CD1c-positive myeloid dendritic cell (primary cell): ENCODE data around the gene STXBP1.
A peak's percentile ranks its signal among the peaks of the same experiment; 100 is the strongest.

Experiments
- DNase-seq: peaks from one replicate; pipeline ENCODE4 v3.0.0-alpha.2; 2016; ENCODE audit errors: extremely low spot score

Gene STXBP1

GRCh38 chr9:127693143-127693542, 81.1 kb downstream of the STXBP1 start:
- DNase-seq, result no peak

GRCh38 chr9:127693697-127694096, 81.6 kb downstream of the STXBP1 start:
- no peak for DNase-seq

DNA sequence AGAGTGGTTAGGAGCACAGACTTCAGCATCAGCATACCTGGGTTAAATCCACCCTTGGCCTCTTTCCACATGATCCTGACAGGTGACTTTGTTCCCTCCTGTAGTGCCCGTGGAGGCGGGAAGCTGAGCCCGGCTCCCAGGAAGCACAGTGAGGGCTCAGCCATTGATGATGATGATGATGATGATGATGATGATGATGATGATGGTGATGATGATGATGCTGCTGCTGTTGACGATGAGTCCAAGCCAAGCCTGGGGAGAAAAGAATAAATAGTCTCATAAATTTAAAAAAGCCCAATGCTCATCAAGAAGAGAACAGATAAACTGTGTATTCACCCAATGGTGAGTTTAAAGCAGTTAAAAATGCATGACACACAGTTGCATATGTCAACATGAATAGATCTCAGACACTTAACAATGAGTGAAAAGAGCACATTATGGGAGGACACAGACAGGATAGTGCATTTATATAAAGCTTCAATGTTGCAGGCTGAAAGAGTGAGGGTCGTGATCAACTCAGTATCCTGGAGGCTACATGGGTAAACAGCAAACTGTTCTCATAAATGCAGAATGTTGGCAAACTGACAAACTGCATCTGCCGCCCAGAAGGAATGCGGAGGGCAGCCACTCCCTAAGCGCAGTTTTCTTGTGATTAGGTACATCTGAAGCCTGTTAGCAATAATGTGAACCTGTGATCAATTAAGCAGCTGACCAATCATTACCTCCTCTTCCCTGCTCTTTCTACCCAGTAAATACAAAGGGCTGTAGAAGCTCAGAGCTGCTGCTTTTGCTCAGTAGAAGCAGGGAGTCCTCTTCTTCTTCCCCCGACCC, 83.0 kb downstream of the STXBP1 start:
- no peak for DNase-seq

DNA sequence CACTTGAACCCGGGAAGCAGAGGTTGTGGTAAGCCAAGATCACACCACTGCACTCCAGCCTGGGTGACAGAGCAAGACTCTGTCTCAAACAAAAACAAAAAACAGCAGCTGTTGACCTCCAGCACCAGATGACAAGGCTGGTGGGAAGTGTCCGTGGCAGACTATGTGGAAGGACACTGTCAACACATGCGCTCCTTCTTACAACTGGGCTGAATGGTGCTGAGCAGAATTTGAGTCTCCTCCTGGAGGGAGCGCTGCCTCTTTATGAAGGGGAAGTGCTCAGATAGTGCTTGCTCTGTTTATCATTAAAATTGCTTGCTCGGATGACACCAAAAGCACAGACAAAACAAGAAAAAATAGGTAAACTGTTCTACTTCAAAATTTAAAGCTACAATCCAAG, 85.5 kb downstream of the STXBP1 start:
- DNase-seq, result no peak

GRCh38 chr9:127698386-127698785, 86.3 kb downstream of the STXBP1 start:
- no peak for DNase-seq

DNA sequence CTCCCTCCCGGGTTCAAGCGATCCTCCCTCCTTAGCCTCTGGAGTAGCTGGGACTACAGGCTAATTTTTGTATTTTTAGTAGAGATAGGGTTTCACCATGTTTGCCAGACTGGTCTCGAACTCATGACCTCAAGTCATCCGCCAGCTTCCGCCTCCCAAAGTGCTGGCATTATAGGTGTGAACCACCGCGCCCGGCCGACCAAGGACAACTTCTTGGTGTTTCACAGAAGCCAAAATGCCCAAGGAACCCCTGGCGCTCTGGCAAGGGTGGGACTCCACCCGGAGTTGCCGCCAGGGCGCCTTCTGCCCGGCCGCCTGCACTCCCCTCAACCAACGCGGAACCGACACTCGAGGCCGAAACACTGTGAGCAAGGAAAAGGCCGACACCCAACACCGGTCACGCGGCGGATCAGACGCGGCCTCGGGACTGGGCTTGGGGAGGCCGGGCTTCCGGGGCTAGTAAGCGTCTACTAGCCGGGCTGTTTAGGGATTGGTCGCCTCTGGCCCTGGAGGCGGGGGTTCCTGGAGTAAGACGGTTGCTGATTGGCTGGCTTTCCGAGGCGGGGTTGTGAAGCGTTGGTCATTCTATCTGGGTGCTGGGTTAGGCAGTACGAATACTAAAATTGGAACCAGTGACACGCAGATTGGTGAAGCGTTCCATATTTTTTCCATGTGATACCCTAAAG, 87.1 kb downstream of the STXBP1 start:
- peak; percentile 98 for DNase-seq

GRCh38 chr9:127700140-127700539, 88.1 kb downstream of the STXBP1 start:
- DNase-seq, result no peak

- no peak for DNase-seq
Measured at GRCh38 chr9:127700594-127701255, 88.6 kb downstream of the STXBP1 start.

DNA sequence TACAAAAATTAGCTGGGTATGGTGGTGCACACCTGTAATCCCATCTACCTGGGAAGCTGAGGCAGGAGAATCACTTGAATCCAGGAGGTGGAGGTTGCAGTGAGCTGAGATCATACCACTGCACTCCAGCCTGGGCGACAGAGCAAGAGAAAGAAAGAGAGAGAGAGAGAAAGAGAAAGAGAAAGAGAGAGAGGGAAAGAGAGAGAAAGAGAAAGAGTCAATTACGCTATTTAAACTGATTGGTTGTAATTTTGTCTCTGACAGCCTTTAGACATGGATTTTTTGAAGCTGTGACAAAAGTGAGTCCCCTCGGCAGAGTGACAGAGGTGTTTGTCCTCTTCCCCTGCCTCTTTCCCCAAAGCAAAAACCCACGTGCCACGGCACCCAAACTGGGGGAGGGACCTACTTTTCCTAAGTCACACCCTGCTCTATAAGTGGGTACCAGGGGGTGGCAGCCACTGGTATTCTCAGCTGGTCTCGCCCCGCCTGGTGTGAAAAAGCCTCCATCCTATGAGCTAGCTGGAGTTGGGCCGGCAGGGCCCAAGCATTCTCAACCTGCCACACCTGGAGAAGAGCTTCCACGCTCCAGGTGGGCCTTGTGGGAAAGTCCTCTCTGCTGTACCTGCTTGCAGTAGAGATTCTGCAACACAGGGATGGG, 91.3 kb downstream of the STXBP1 start:
- DNase-seq, result no peak

DNA sequence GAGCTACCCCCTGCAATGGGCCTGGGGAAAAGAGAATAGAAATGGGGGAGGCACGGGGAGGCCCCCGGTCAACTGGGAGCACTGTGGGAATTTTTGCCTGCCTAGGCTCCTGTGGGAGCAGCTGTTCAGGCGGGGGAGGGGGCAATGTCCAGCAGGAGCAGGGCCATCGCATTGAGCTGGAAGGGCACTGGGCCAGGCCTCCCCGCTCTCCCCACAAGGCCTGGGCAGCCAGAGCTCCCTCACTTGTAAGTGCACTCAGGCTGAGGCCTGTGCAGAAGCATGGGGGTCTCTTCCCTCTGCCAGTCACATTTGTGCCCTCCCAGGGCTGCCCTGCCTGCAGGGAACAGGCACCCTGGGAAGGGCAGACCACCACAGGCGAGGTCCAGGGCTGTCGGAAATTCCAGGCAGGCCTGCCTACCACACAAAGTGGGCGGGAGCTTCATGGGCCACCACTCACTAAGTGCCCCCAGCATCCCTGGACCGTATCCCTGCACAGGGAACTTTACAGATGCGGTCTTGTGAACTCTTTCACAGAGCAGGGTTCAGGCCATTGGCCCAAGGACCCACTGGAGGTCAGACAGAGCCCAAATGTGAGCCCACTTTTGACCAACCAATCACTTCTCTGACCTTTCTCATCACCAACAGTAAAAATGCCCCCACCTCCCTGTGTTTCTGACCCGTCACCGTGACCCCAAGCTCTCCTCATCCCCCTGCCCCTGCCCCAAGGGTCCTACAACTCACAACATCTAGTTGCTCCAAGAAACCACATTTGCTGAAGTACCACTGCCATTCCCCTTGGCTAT, 93.7 kb downstream of the STXBP1 start:
- no peak for DNase-seq

DNA sequence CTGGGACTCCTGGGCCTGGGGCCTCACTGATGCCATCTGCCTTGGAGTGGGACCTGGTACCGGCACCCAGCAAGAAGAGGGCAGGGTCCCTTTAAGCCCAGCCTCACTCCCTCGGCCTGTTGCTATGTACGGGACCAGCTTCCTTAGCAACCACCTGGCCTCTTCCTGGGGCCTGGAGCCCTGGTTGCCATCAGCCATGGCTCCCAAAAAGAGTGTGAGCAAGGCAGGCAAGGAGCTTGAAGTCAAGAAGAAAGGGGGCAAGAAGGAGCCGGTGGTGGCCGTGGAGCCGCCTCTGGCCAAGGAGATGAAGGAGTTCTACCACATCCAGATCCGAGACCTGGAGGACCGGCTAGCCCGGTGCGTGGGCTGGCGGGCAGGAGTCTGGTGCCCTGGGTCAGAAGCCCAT, 94.8 kb downstream of the STXBP1 start, which contains the start of gene CFAP157:
TSS of gene CFAP157 (plus strand) at position 153 of the 406 bp plus-strand sequence. CDS start at position 197, 44 bp downstream.
- DNase-seq, result peak; percentile 12

- DNase-seq, result no peak
Measured at GRCh38 chr9:127707766-127708165, 95.7 kb downstream of the STXBP1 start.

DNA sequence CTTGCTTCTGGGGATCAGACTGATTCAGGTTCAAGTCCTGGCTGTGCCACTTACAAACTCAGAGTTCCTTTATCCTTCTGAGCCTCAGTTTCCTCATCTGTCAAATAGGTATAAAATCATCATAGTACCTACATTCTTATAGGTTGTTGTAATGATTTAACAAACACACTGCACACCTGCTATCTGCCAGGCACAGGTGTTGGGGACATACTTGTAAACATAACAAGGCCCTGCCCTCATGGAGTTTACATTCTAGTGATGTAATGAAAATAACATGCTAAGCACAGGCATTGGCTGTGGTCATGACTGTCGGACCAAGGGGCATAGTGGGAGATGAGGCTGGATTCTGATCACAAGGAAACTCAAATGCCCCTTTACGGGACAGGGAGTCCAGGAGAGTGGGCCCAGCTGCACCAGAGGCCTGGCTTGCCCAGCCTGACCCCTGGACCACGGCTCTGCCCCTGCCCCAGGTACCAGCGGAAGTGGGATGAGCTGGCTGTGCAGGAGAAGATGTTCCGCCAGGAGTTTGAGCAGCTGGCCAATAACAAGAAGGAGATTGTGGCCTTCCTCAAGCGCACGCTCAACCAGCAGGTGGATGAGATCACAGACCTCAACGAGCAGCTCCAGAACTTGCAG, 97.0 kb downstream of the STXBP1 start:
- no peak for DNase-seq

- DNase-seq, result no peak
Measured at GRCh38 chr9:127710204-127710783, 98.2 kb downstream of the STXBP1 start.

- no peak for DNase-seq
Measured at GRCh38 chr9:127711226-127711701, 99.2 kb downstream of the STXBP1 start.

DNA sequence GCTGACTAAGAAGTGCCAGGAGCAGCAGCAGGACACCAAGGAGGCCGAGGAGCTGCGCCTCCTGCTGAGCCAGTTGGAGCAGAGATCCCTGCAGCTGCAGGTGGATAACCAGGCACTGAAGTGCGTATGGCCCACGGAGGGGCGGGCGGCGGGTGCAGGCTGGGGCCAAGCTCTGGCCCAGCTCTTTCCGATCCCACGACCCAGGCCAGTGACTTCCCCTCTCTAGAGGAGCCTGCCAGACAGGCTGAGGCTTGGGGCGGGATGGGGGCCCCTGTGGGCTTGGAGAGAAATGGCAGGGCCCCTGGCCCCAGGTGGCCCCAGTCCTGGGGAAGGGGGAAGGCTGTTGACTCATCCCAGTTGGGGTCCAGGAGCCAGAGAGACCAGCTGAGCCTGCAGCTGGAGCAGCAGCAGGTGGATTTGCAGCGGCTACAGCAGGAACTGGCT, 99.8 kb downstream of the STXBP1 start:
- no peak for DNase-seq

GRCh38 chr9:127712371-127712770, 100.3 kb downstream of the STXBP1 start:
- no peak for DNase-seq

DNA sequence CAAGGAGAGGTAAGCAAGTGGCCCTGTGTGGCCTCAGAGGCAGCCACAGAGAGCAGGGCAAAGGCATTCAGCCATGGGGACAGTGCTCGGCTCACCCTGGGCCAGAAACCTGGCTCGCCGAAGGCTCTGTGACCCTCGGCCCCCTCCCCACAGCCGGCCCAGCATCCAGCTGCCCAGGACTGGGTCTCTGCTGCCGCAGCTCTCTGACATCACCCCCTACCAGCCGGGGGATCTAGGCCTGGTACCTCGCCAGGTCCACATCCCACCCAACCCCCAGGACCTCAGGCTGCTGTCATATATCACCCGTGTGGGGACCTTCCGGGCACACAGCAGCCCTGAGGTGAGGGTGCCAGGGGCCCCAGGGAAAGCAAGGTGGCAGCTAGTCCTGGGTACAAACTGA, 100.8 kb downstream of the STXBP1 start:
- DNase-seq, result no peak

- no peak for DNase-seq
Measured at GRCh38 chr9:127714020-127714750, 102.1 kb downstream of the STXBP1 start.
